HFFc6 (cell line): Measurements from ENCODE around the gene SOWAHD. TPM values are rescaled to one million over a fixed set of nuclear protein-coding genes. Genes with fewer than 3 reads are reported as not detected.
"Not testable (repeated sequence)": the region's sequence is repeated elsewhere in the genome, so short reads cannot be mapped to it uniquely, and the experiment has no call there.

Source experiments
- DNase-seq: peaks from one replicate; pipeline ENCODE4 v3.0.0-alpha.2; 2018
- H3K27ac Mint-ChIP-seq: 2 replicates; pipeline ENCODE4 v1.8.0; 2020; ENCODE audit warnings: mild to moderate bottlenecking, mixed read lengths
- H3K27me3 Mint-ChIP-seq: 2 replicates; pipeline ENCODE4 v1.8.0; 2021; ENCODE audit warnings: mild to moderate bottlenecking, moderate library complexity, mixed read lengths; ENCODE audit not compliant: insufficient read depth
- H3K36me3 Mint-ChIP-seq: 2 replicates; pipeline ENCODE4 v1.8.0; 2021; ENCODE audit warnings: low read depth, mixed read lengths
- H3K4me1 Mint-ChIP-seq: 2 replicates; pipeline ENCODE4 v1.8.0; 2020; ENCODE audit warnings: low read depth, mixed read lengths
- H3K4me3 Mint-ChIP-seq: 2 replicates; pipeline ENCODE4 v1.8.0; 2020; ENCODE audit warnings: mild to moderate bottlenecking, moderate library complexity, mixed read lengths
- H3K9me3 Mint-ChIP-seq: 2 replicates; pipeline ENCODE4 v1.8.0; 2020; ENCODE audit warnings: mild to moderate bottlenecking, mixed read lengths
- CTCF ChIP-seq: fragments of 200-600 bp; sonication (generic); IDR thresholded peaks from 2 replicates; pipeline ENCODE4 v1.5.0; 2021; ENCODE audit warnings: antibody characterized with exemption, mild to moderate bottlenecking
- total RNA-seq, 6 experiments: library from RNA; stranded (reverse); fragmentation: NEBNext Ultra II Directional; extraction: Animal tissue kit (Norgen Biotek cat#: 25700); gene quantifications; 2 replicates in 1 of 6; 3 replicates in 5 of 6; pipeline ENCODE4 v1.2.3, GENCODE V29; 2021

The SOWAHD gene
- total RNA-seq, 6 experiments from 2014 or later = 0.12 to 0.29 (median 0.24) TPM; not detected in 1

GRCh38 chrX:119791437-119792231 lies 33.2 kb downstream of the SOWAHD start, which contains the start of gene RPL39:
RPL39 (minus strand) TSS chrX:119791630; CDS start chrX:119791576, 54 bp downstream.
- Mint-ChIP-seq H3K27me3 (no peaks in the 10 kb centered on the region), H3K27ac (peak within 1 kb of the TSS; percentile 95), H3K4me3 (peak within 1 kb of the TSS; percentile 93), H3K4me1 (peaks cover 24% of the 10 kb centered on the region), H3K9me3 (no peaks in the 10 kb centered on the region), H3K36me3 (peaks cover 22% of the 10 kb centered on the region)
- TF ChIP-seq CTCF = no peak
- peak; percentile 77 for DNase-seq

- Mint-ChIP-seq H3K4me1 (no peaks in the 10 kb centered on the region), H3K9me3 (no peaks in the 10 kb centered on the region)
Observed at GRCh38 chrX:119801253-119802221, 43.1 kb downstream of the SOWAHD start.

GRCh38 chrX:119802546-119802945 lies 44.2 kb downstream of the SOWAHD start:
- Mint-ChIP-seq H3K36me3 (peaks cover 6% of the 10 kb centered on the region; the same call in 1 of the 2 replicates), H3K4me1 (no peaks in the 10 kb centered on the region), H3K27me3 (peaks cover 1% of the 10 kb centered on the region; the same call in 1 of the 2 replicates), H3K27ac (no peak overlapping the region), H3K4me3 (no peak overlapping the region), H3K9me3 (no peaks in the 10 kb centered on the region)
- TF ChIP-seq CTCF = no peak
- DNase-seq = no peak

More at GRCh38 chrX:119801253-119802221, 43.1 kb downstream of the SOWAHD start:
- Mint-ChIP-seq H3K4me3 (no peak overlapping the region), H3K36me3 (peaks cover 6% of the 10 kb centered on the region; the same call in 1 of the 2 replicates), H3K27me3 (peaks cover 1% of the 10 kb centered on the region; the same call in 1 of the 2 replicates), H3K27ac (no peak overlapping the region)
- TF ChIP-seq CTCF = no peak
- no peak for DNase-seq

GRCh38 chrX:119808461-119808860 lies 50.1 kb downstream of the SOWAHD start:
- H3K4me1 Mint-ChIP-seq, H3K27ac Mint-ChIP-seq, H3K27me3 Mint-ChIP-seq, H3K9me3 Mint-ChIP-seq, H3K4me3 Mint-ChIP-seq, DNase-seq, H3K36me3 Mint-ChIP-seq: not testable (repeated sequence)

GRCh38 chrX:119809185-119809666 lies 50.8 kb downstream of the SOWAHD start:
- H3K36me3 Mint-ChIP-seq = no peaks in the 10 kb centered on the region

More at GRCh38 chrX:119809185-119809666, 50.8 kb downstream of the SOWAHD start:
- H3K9me3 Mint-ChIP-seq = no peaks in the 10 kb centered on the region
- H3K4me3 Mint-ChIP-seq = no peak overlapping the region
- peaks cover 8% of the 10 kb centered on the region for H3K4me1 Mint-ChIP-seq
- DNase-seq = peak; percentile 0
- H3K27ac Mint-ChIP-seq = no peak overlapping the region
- H3K27me3 Mint-ChIP-seq = peaks cover 6% of the 10 kb centered on the region
- TF ChIP-seq CTCF = no peak

Other genes with a start within 250 kb of the SOWAHD start
- gene STEEP1, start 193.2 kb upstream of the SOWAHD start, total RNA-seq = 10 to 100 TPM; 23.2 to 28.8 (median 24.4) TPM
- gene UBE2A, start 184.0 kb upstream of the SOWAHD start, total RNA-seq = 10 to 100 TPM; 83.5 to 99.4 (median 94.4) TPM
- gene NKRF, start 152.2 kb upstream of the SOWAHD start, total RNA-seq = 10 to 100 TPM in 1 of 6 experiments, 1 to 10 TPM in 5; 7.5 to 10.6 (median 8.9) TPM
- gene SEPTIN6, start 65.4 kb upstream of the SOWAHD start, total RNA-seq = 10 to 100 TPM; 17.2 to 19.5 (median 18.5) TPM
- gene RPL39, start 33.0 kb downstream of the SOWAHD start, total RNA-seq = 1,000 to 10,000 TPM; 1,260 to 1,533 (median 1,345) TPM
- 1 to 10 TPM; 5.1 to 7.2 (median 6.5) TPM for gene UPF3B, start 94.4 kb downstream of the SOWAHD start, total RNA-seq
- gene RNF113A, start 113.1 kb downstream of the SOWAHD start, total RNA-seq = 10 to 100 TPM; 12.2 to 17.0 (median 14.9) TPM
- 100 to 1,000 TPM in 2 of 6 experiments, 10 to 100 TPM in 4; 70.0 to 114 (median 97.1) TPM for gene NDUFA1, start 113.2 kb downstream of the SOWAHD start, total RNA-seq
- gene AKAP14, start 137.3 kb downstream of the SOWAHD start, total RNA-seq = not detected
- gene NKAP, start 185.2 kb downstream of the SOWAHD start, total RNA-seq = 1 to 10 TPM; 5.7 to 7.5 (median 6.7) TPM